ENCODE data around the gene DNASE2B.

- TF ChIP-seq REST (IDR thresholded peaks at IDR 0.05) (no peak), CTCF (IDR thresholded peaks at IDR 0.05) (no peak), RARB (CRISPR knock-in tag; IDR thresholded peaks at IDR 0.05) (no peak), POLR2A (IDR thresholded peaks at IDR 0.05; ENCODE audit: low read length) (no peak), PHF8 (IDR thresholded peaks at IDR 0.05; ENCODE audit: borderline replicate concordance, low read depth) (no peak), CEBPB (IDR thresholded peaks at IDR 0.05) (no peak), ZNF302 (CRISPR knock-in tag; IDR thresholded peaks at IDR 0.05) (no peak)
- TF ChIP-seq, protein P1, sequence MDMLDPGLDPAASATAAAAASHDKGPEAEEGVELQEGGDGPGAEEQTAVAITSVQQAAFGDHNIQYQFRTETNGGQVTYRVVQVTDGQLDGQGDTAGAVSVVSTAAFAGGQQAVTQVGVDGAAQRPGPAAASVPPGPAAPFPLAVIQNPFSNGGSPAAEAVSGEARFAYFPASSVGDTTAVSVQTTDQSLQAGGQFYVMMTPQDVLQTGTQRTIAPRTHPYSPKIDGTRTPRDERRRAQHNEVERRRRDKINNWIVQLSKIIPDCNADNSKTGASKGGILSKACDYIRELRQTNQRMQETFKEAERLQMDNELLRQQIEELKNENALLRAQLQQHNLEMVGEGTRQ (IDR thresholded peaks at IDR 0.05), result no peak
Observed at GRCh38 chr1:84370831-84371394, 27.4 kb upstream of the DNASE2B start.

All from A549 (cell line).